GM12864 (cell line): Measurements from ENCODE around the gene KMT5B.

ENCODE experiments used
- DNase-seq: peaks from one replicate; pipeline ENCODE4 v3.0.0-alpha.2; 2011; ENCODE audit warnings: low read depth
- H3K4me3 ChIP-seq: 2 replicates; pipeline ENCODE4 v1.5.1; 2011; ENCODE audit warnings: mild to moderate bottlenecking, low read depth, low read length, control low read depth
- TF ChIP-seq, protein P1 (sequence below): IDR thresholded peaks from 2 replicates; pipeline ENCODE4 v1.5.1; 2011; ENCODE audit warnings: low read depth, mild to moderate bottlenecking, moderate library complexity, low read length, control low read depth, inconsistent platforms; ENCODE audit errors: missing control alignments

The KMT5B gene

DNA sequence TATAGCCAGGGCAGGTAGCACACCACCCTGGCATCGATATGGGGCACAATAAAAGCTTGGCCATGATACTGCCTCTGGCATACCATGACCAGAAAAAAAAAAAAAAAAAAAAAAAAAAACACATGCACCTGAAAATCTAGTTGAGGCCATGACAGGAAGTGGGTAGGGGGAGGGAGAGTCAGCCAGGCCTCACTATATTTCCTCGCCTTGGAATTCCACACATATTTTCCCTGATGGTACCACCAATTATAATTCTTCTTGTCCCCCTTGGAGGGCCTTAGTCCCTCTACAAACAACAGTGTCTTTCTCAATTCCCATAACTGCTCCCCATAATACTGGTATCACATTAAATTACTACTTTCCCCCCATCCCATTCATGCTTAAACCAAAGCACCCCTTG is 79.3 kb downstream of the KMT5B start:
- H3K4me3 ChIP-seq, result no peak overlapping the region
- DNase-seq, result no peak
- TF ChIP-seq, protein P1, sequence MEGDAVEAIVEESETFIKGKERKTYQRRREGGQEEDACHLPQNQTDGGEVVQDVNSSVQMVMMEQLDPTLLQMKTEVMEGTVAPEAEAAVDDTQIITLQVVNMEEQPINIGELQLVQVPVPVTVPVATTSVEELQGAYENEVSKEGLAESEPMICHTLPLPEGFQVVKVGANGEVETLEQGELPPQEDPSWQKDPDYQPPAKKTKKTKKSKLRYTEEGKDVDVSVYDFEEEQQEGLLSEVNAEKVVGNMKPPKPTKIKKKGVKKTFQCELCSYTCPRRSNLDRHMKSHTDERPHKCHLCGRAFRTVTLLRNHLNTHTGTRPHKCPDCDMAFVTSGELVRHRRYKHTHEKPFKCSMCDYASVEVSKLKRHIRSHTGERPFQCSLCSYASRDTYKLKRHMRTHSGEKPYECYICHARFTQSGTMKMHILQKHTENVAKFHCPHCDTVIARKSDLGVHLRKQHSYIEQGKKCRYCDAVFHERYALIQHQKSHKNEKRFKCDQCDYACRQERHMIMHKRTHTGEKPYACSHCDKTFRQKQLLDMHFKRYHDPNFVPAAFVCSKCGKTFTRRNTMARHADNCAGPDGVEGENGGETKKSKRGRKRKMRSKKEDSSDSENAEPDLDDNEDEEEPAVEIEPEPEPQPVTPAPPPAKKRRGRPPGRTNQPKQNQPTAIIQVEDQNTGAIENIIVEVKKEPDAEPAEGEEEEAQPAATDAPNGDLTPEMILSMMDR, result no peak

DNA sequence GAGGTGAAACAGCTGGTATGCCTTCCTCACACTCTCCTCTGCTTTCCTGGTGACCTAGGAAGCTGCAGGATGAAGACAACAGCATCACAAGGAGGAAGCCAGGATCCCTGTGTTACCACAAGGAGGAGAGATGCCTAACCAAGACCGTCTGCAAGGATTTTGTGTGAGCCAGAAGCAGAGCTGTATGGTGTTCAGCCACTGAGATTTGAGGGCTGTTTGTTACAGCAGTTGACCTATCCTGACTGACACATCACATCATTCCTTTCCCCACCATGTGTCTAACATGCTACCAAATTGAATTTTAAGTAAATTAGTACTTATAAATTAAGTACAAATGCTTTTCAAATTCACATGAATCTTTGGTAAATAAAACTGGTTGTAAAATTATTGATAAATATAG is 83.0 kb downstream of the KMT5B start:
- no peak overlapping the region for H3K4me3 ChIP-seq
- DNase-seq, result no peak
- TF ChIP-seq, protein P1, result no peak

DNA sequence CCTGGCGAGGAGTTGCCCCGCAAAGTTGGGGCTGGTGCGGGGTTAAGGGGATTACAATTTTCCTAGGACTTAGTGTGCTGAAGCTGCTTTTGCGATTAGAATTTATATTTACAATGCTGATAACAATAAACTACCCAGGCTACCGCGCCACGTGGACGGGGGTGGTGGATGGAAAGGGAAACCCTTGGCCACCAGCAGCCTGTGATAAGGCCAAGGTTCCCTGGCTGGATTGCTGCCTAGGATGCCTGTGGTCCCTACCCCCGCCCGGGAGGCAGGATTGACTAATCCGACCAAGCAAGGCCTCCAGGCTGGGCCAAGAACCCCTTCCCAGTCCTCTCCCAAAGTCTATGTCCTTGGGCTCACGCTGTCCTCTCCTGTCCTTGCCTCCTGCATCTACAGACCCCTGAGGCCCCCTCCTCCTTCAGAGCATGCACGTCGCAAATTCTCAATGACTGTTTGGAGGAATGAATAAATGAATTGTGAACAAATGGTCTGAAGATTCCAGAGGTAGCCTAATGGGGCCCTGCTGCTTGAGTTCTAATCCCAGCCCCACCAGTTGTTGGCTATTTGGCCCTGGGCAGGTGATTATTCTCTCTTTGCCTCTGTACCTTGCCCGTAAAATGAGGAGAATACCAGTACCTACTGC is 84.3 kb downstream of the KMT5B start:
- H3K4me3 ChIP-seq, result no peak overlapping the region
- no peak for DNase-seq
- TF ChIP-seq, protein P1, result no peak

DNA sequence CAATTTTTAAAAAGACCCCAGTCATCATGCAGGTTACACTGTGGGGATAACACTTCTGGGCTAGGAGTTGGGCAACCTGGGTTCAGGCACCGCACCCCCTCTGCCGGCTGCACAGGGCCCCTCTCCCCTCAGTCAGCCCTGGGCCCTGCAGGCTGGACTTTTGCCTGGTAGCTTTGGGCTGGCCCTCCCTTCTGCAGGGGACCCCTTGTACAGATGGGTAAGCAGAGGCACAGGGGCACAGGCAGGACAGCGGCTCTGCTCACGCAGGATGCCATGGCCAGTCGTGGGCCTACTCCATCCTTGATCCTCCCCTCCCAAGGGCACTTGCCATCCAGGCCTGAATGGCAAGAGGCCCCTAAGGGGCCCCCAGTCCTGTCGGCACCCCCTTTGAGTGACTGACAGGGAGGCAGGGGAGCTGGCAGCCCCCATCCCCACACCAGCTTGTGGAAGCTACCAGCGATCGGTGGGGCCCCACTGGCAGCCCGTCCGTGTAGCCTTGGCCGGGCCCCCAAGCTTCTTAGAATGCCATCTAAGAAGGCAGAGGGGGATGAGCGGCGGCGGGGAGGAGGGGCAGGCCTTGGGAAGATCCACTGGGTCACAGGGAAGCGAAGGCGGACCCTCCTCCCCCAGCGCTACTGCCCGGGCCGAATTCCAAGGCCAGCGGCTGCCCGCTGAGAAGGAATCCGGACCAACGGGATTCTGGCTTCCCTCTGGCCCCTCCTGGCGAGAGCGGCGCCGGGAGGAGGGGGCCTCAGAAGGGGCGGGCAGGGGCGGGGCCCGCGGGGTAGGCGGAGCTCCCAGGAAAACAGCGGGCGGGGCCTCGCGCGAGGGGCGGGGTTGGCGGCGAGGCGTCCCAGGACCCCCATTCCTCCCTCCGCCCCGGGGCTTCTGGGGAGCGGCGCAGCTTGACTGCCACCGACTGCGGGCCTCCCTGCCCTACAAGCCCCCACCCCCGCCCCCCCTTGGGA is 85.1 kb downstream of the KMT5B start:
- no peak overlapping the region for H3K4me3 ChIP-seq
- DNase-seq, result no peak
- TF ChIP-seq, protein P1, result no peak

DNA sequence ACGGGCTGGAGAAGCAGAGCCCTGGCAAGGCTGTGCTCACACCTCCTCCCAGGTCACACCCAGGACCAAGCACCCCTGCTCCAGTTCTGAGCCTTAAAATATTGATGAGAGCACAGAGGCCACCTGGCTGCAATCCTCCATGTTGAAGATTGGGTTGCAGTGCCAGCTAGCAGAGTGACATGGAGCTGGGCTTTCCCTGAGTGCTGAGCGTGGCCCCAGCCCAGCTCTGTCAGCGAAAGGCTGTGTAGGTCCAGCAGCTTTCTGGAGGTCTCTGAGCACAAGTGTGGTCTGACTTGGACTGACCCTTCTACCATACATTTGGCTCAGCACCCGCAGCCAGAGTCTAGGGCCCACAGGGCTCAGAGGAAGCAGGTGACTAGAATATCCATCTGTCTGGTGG is 87.9 kb downstream of the KMT5B start:
- TF ChIP-seq, protein P1, result no peak
- DNase-seq, result no peak
- no peak overlapping the region for H3K4me3 ChIP-seq

DNA sequence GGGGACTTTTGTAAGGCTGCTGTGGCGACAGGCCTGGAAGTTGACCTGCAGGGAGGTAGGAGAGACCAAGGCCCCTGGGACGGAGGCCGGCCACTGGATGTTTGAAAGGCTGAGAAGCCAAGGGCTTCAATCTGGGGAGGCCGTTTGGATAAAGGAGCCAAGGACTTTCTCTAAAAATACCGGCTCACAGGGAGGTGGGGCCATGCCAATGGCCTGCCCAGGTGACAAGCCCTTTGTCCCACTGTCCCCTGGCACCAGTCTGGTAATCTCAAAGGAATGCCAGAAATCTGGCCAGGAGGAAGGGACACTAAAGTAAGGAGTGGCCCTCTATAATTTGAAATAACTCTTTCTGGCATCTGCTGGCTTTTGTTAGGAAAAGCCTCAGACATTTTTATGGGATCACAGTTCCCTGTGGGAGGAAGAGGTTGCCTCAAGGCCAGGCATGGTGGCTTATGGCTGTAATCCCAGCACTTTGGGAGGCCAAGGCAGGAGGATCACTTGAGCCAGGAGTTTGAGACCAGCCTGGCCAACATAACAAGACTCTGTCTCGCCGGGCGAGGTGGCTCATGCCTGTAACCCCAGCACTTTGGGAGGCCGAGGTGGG is 90.1 kb downstream of the KMT5B start:
- no peak for DNase-seq
- no peak overlapping the region for H3K4me3 ChIP-seq
- TF ChIP-seq, protein P1, result no peak
